Measurements from ENCODE around the gene GUCA2A. TPM values are rescaled to one million over a fixed set of nuclear protein-coding genes. Genes with fewer than 3 reads are reported as not detected.

The GUCA2A gene
- total RNA-seq, 1 experiment from 2014 or later = not detected

DNA sequence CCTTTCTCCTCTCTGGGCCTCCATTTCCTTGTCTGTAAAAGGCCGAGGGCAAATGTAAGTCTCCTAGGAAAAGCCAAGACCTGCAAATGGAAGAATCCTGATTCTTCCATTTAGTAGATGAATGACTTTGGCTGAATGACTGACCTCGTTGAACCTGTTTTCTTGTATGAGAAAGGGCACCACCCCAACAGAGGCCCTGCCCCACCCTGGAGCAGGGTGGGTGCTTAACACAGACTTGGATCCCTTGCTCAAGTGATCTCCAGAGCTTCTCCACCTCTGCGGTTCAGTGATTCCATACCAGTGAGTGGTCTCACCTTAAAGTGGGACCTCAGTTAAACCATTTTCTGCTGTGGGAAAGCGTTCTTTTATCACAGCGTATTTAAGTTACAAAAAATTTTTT lies 50.3 kb downstream of the GUCA2A start:
- H3K14ac ChIP-seq (ENCODE audit: insufficient read depth, low read length) = no peak overlapping the region
- H3K79me1 ChIP-seq (ENCODE audit: insufficient read depth, low read depth, low read length, poor library complexity, severe bottlenecking) = no peaks in the 10 kb centered on the region
- no peaks in the 10 kb centered on the region for H3K79me2 ChIP-seq (ENCODE audit: insufficient read depth, low read length)
- H3K9me3 ChIP-seq (ENCODE audit: control insufficient read depth, low read depth, low read length) = no peaks in the 10 kb centered on the region
- H2BK15ac ChIP-seq (ENCODE audit: low read depth, low read length) = no peak overlapping the region
- DNase-seq = no peak
- TF ChIP-seq, protein P1, sequence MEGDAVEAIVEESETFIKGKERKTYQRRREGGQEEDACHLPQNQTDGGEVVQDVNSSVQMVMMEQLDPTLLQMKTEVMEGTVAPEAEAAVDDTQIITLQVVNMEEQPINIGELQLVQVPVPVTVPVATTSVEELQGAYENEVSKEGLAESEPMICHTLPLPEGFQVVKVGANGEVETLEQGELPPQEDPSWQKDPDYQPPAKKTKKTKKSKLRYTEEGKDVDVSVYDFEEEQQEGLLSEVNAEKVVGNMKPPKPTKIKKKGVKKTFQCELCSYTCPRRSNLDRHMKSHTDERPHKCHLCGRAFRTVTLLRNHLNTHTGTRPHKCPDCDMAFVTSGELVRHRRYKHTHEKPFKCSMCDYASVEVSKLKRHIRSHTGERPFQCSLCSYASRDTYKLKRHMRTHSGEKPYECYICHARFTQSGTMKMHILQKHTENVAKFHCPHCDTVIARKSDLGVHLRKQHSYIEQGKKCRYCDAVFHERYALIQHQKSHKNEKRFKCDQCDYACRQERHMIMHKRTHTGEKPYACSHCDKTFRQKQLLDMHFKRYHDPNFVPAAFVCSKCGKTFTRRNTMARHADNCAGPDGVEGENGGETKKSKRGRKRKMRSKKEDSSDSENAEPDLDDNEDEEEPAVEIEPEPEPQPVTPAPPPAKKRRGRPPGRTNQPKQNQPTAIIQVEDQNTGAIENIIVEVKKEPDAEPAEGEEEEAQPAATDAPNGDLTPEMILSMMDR (conservative IDR thresholded peaks at IDR 0.05) = no peak
- H3K4ac ChIP-seq (ENCODE audit: low read depth, low read length) = no peak overlapping the region
- H4K5ac ChIP-seq (ENCODE audit: insufficient read length, low read depth, low read length) = no peak overlapping the region
- peaks cover 5% of the 10 kb centered on the region; the same call in 1 of the 2 replicates for H3K4me1 ChIP-seq (ENCODE audit: insufficient read depth, low read length)
- no peak overlapping the region for H3K27ac ChIP-seq (ENCODE audit: insufficient read length, low read depth, low read length)
- no peaks in the 10 kb centered on the region; the same call in 1 of the 2 replicates for H3K27me3 Mint-ChIP-seq (ENCODE audit: low read depth)
- no peak overlapping the region for H2BK12ac ChIP-seq (ENCODE audit: insufficient read length, low read depth, low read length)
- no peak overlapping the region for H4K8ac ChIP-seq (replicated peaks; ENCODE audit: insufficient read length, low read depth, low read length)
- H3K56ac ChIP-seq (ENCODE audit: insufficient read length, low read depth, low read length) = no peak overlapping the region
- H2AK5ac ChIP-seq (ENCODE audit: insufficient read length, low read length) = no peak overlapping the region
- H3K23me2 ChIP-seq (ENCODE audit: insufficient read length, low read depth, low read length, poor library complexity, severe bottlenecking) = no peaks in the 10 kb centered on the region
- H2BK20ac ChIP-seq (ENCODE audit: low read depth, low read length, poor library complexity, severe bottlenecking) = no peak overlapping the region
- no CpG with 5 or more reads among the region's 5 CpGs for WGBS (ENCODE audit: extremely low coverage, insufficient read length, low lambda C conversion rate)
- H3K9ac ChIP-seq (ENCODE audit: extremely low read depth, insufficient read length, low read length) = no peak overlapping the region
- H3K27ac Mint-ChIP-seq = no peak overlapping the region
- no peaks in the 10 kb centered on the region; a peak in 1 of 5 replicates for H3K9me3 Mint-ChIP-seq
- no peak overlapping the region for H3T11ph ChIP-seq (ENCODE audit: low read length)
- no peak overlapping the region for H2BK120ac ChIP-seq (ENCODE audit: low read depth, low read length, poor library complexity, severe bottlenecking)
- no peak overlapping the region for H3K4me2 ChIP-seq (ENCODE audit: insufficient read depth, insufficient read length, low read length)
- H4K91ac ChIP-seq (ENCODE audit: insufficient read length, low read depth, low read length) = no peak overlapping the region
- no peak overlapping the region for H3K18ac ChIP-seq (ENCODE audit: insufficient read length, low read depth, low read length)
- H3K36me3 Mint-ChIP-seq (ENCODE audit: insufficient read depth in 1 of 3, low read depth in 3 of 3) = no peaks in the 10 kb centered on the region
- no peak overlapping the region for H2BK5ac ChIP-seq (ENCODE audit: insufficient read length, low read length)
- H3K27me3 ChIP-seq (ENCODE audit: insufficient read depth, low read length) = no peaks in the 10 kb centered on the region
- H3K4me3 Mint-ChIP-seq = no peak overlapping the region
- H3K23ac ChIP-seq (ENCODE audit: insufficient read length, low read depth, low read length) = no peak overlapping the region
- no peak overlapping the region for H2AFZ ChIP-seq (ENCODE audit: low read length)
- peaks cover 10 to 12% of the 10 kb centered on the region in 2 experiments for H3K4me1 Mint-ChIP-seq
- no peaks in the 10 kb centered on the region for H4K20me1 ChIP-seq (ENCODE audit: control insufficient read depth, insufficient read depth, insufficient read length)

Other genes with a start within 250 kb of the GUCA2A start
- 1.2 and 1.4 TPM in 2 replicates for gene HIVEP3, start 245.8 kb downstream of the GUCA2A start, total RNA-seq (2021)
- gene GUCA2B, start 11.3 kb downstream of the GUCA2A start, total RNA-seq (2021) = not detected in 2 replicates
- 45.8 and 49.9 TPM in 2 replicates for gene FOXJ3, start 170.5 kb upstream of the GUCA2A start, total RNA-seq (2021)
- 4.7 and 6.2 TPM in 2 replicates for gene RIMKLA, start 216.0 kb upstream of the GUCA2A start, total RNA-seq (2021)

All from H9 (cell line).